ENCODE results near the gene TBL3. TPM values are rescaled to one million over a fixed set of nuclear protein-coding genes. Genes with fewer than 3 reads are reported as not detected.

Gene TBL3
- total and polyA plus RNA-seq, 8 donors: 14.7 to 63.7 (median 21.4) TPM

Other genes starting within 250 kb of the TBL3 start
- gene NME3, start 200.5 kb upstream of the TBL3 start, total RNA-seq: 10 to 100 TPM; 27.4 to 37.8 (median 30.4) TPM
- gene NME3, start 200.5 kb upstream of the TBL3 start, polyA plus RNA-seq: 100 to 1,000 TPM; 232 to 297 TPM
- gene EME2, start 199.2 kb upstream of the TBL3 start, total RNA-seq: 1 to 10 TPM; 4.7 to 10.0 (median 6.8) TPM
- gene EME2, start 199.2 kb upstream of the TBL3 start, polyA plus RNA-seq: 10 to 100 TPM; 18.4 to 37.9 TPM
- 10 to 100 TPM; 42.4 to 74.5 (median 54.7) TPM for gene MRPS34, start 198.9 kb upstream of the TBL3 start, total RNA-seq
- gene MRPS34, start 198.9 kb upstream of the TBL3 start, polyA plus RNA-seq: 10 to 100 TPM; 76.0 to 84.1 TPM
- gene SPSB3, start 189.5 kb upstream of the TBL3 start, total RNA-seq: 10 to 100 TPM; 19.2 to 41.3 (median 37.2) TPM
- 100 to 1,000 TPM; 161 to 223 TPM for gene SPSB3, start 189.5 kb upstream of the TBL3 start, polyA plus RNA-seq
- gene NUBP2, start 189.1 kb upstream of the TBL3 start, total RNA-seq: 10 to 100 TPM; 20.4 to 42.5 (median 25.6) TPM
- 10 to 100 TPM; 55.7 to 58.8 TPM for gene NUBP2, start 189.1 kb upstream of the TBL3 start, polyA plus RNA-seq
- 1 to 10 TPM; 1.0 to 3.8 (median 2.3) TPM for gene IGFALS, start 178.3 kb upstream of the TBL3 start, total RNA-seq
- gene IGFALS, start 178.3 kb upstream of the TBL3 start, polyA plus RNA-seq: 1 to 10 TPM; 4.4 to 8.2 TPM
- 10 to 100 TPM; 26.6 to 39.5 (median 34.6) TPM for gene HAGH, start 145.2 kb upstream of the TBL3 start, total RNA-seq
- gene HAGH, start 145.2 kb upstream of the TBL3 start, polyA plus RNA-seq: 10 to 100 TPM; 57.9 to 63.7 TPM
- 10 to 100 TPM in 3 of 6 donors, 1 to 10 TPM in 3; 5.1 to 14.4 (median 10.2) TPM for gene FAHD1, start 144.8 kb upstream of the TBL3 start, total RNA-seq
- 10 to 100 TPM; 12.4 to 12.7 TPM for gene FAHD1, start 144.8 kb upstream of the TBL3 start, polyA plus RNA-seq
- under 1 TPM in 1 of 6 donors, not detected in 5; 0.44 TPM for gene MEIOB, start 99.9 kb upstream of the TBL3 start, total RNA-seq
- under 1 TPM in 1 of 2 donors, not detected in 1; 0.26 TPM for gene MEIOB, start 99.9 kb upstream of the TBL3 start, polyA plus RNA-seq
- gene HS3ST6, start 53.6 kb upstream of the TBL3 start, total RNA-seq: not detected
- under 1 TPM in 1 of 2 donors, not detected in 1; 0.11 TPM for gene HS3ST6, start 53.6 kb upstream of the TBL3 start, polyA plus RNA-seq
- 10 to 100 TPM; 29.7 to 77.4 (median 57.0) TPM for gene MSRB1, start 28.9 kb upstream of the TBL3 start, total RNA-seq
- 10 to 100 TPM; 47.0 to 94.4 TPM for gene MSRB1, start 28.9 kb upstream of the TBL3 start, polyA plus RNA-seq
- 10 to 100 TPM in 3 of 6 donors, under 1 TPM in 2, not detected in 1; 0.09 to 35.3 (median 11.0) TPM for gene RPL3L, start 17.4 kb upstream of the TBL3 start, total RNA-seq
- gene RPL3L, start 17.4 kb upstream of the TBL3 start, polyA plus RNA-seq: 10 to 100 TPM in 1 of 2 donors, under 1 TPM in 1; 0.05 to 11.3 TPM
- gene NDUFB10, start 12.5 kb upstream of the TBL3 start, total RNA-seq: 10 to 100 TPM; 54.0 to 72.1 (median 58.7) TPM
- 100 to 1,000 TPM in 1 of 2 donors, 10 to 100 TPM in 1; 84.2 to 108 TPM for gene NDUFB10, start 12.5 kb upstream of the TBL3 start, polyA plus RNA-seq
- gene RPS2, start 7.2 kb upstream of the TBL3 start, total RNA-seq: 1,000 to 10,000 TPM; 1,316 to 3,013 (median 1,806) TPM
- gene RPS2, start 7.2 kb upstream of the TBL3 start, polyA plus RNA-seq: 1,000 to 10,000 TPM; 1,574 to 3,219 TPM
- not detected for gene RNF151, start 5.2 kb upstream of the TBL3 start, total RNA-seq
- gene RNF151, start 5.2 kb upstream of the TBL3 start, polyA plus RNA-seq: under 1 TPM; 0.12 to 0.61 TPM
- under 1 TPM in 5 of 6 donors, not detected in 1; 0.35 to 0.69 (median 0.52) TPM for gene NOXO1, start 9.4 kb downstream of the TBL3 start, total RNA-seq
- gene NOXO1, start 9.4 kb downstream of the TBL3 start, polyA plus RNA-seq: 1 to 10 TPM in 1 of 2 donors, under 1 TPM in 1; 0.70 to 1.6 TPM
- 10 to 100 TPM; 17.1 to 31.9 (median 25.9) TPM for gene GFER, start 12.1 kb downstream of the TBL3 start, total RNA-seq
- gene GFER, start 12.1 kb downstream of the TBL3 start, polyA plus RNA-seq: 10 to 100 TPM; 25.7 to 62.0 TPM
- 1 to 10 TPM in 1 of 6 donors, under 1 TPM in 5; 0.19 to 1.5 (median 0.55) TPM for gene SYNGR3, start 17.9 kb downstream of the TBL3 start, total RNA-seq
- 1 to 10 TPM in 1 of 2 donors, under 1 TPM in 1; 0.57 to 3.1 TPM for gene SYNGR3, start 17.9 kb downstream of the TBL3 start, polyA plus RNA-seq
- 10 to 100 TPM; 26.0 to 93.6 (median 42.4) TPM for gene ZNF598, start 37.8 kb downstream of the TBL3 start, total RNA-seq
- gene ZNF598, start 37.8 kb downstream of the TBL3 start, polyA plus RNA-seq: 10 to 100 TPM; 71.0 to 73.5 TPM
- 1 to 10 TPM in 2 of 6 donors, under 1 TPM in 4; 0.43 to 1.9 (median 0.50) TPM for gene NPW, start 47.7 kb downstream of the TBL3 start, total RNA-seq
- gene NPW, start 47.7 kb downstream of the TBL3 start, polyA plus RNA-seq: 1 to 10 TPM; 1.3 to 2.7 TPM
- 10 to 100 TPM; 14.7 to 28.9 (median 23.0) TPM for gene NHERF2, start 54.8 kb downstream of the TBL3 start, total RNA-seq
- gene NHERF2, start 54.8 kb downstream of the TBL3 start, polyA plus RNA-seq: 100 to 1,000 TPM in 1 of 2 donors, 10 to 100 TPM in 1; 60.7 to 144 TPM
- gene NTHL1, start 75.8 kb downstream of the TBL3 start, total RNA-seq: 10 to 100 TPM in 1 of 6 donors, 1 to 10 TPM in 5; 5.2 to 10.4 (median 8.4) TPM
- gene NTHL1, start 75.8 kb downstream of the TBL3 start, polyA plus RNA-seq: 10 to 100 TPM; 22.1 to 22.8 TPM
- gene TSC2, start 75.9 kb downstream of the TBL3 start, total RNA-seq: 10 to 100 TPM; 51.0 to 91.7 (median 77.6) TPM
- gene TSC2, start 75.9 kb downstream of the TBL3 start, polyA plus RNA-seq: 100 to 1,000 TPM; 119 to 172 TPM
- gene PKD1, start 163.8 kb downstream of the TBL3 start, total RNA-seq: 10 to 100 TPM; 29.8 to 50.5 (median 39.5) TPM
- gene PKD1, start 163.8 kb downstream of the TBL3 start, polyA plus RNA-seq: 100 to 1,000 TPM in 1 of 2 donors, 10 to 100 TPM in 1; 68.6 to 127 TPM
- 10 to 100 TPM; 19.2 to 36.8 (median 28.4) TPM for gene RAB26, start 176.6 kb downstream of the TBL3 start, total RNA-seq
- 100 to 1,000 TPM; 161 to 255 TPM for gene RAB26, start 176.6 kb downstream of the TBL3 start, polyA plus RNA-seq
- gene TRAF7, start 183.7 kb downstream of the TBL3 start, total RNA-seq: 10 to 100 TPM; 25.3 to 45.1 (median 40.8) TPM
- 10 to 100 TPM; 24.5 to 30.1 TPM for gene TRAF7, start 183.7 kb downstream of the TBL3 start, polyA plus RNA-seq
- gene CASKIN1, start 224.6 kb downstream of the TBL3 start, total RNA-seq: 1 to 10 TPM in 2 of 6 donors, under 1 TPM in 4; 0.61 to 1.7 (median 0.81) TPM
- gene CASKIN1, start 224.6 kb downstream of the TBL3 start, polyA plus RNA-seq: 1 to 10 TPM; 1.5 to 2.1 TPM
- gene MLST8, start 233.4 kb downstream of the TBL3 start, total RNA-seq: 10 to 100 TPM; 16.6 to 27.0 (median 19.1) TPM
- gene MLST8, start 233.4 kb downstream of the TBL3 start, polyA plus RNA-seq: 10 to 100 TPM; 59.3 to 62.8 TPM
- 1 to 10 TPM; 1.0 to 2.4 (median 2.0) TPM for gene BRICD5, start 238.8 kb downstream of the TBL3 start, total RNA-seq
- 10 to 100 TPM in 1 of 2 donors, 1 to 10 TPM in 1; 8.9 to 24.5 TPM for gene BRICD5, start 238.8 kb downstream of the TBL3 start, polyA plus RNA-seq
- 1 to 10 TPM; 2.9 to 5.8 (median 3.7) TPM for gene PGP, start 242.8 kb downstream of the TBL3 start, total RNA-seq
- gene PGP, start 242.8 kb downstream of the TBL3 start, polyA plus RNA-seq: 10 to 100 TPM in 1 of 2 donors, 1 to 10 TPM in 1; 8.9 to 10.2 TPM